Middle frontal gyrus (tissue), 1 donor: Measurements from ENCODE around the gene ZNF837.
"Not testable (repeated sequence)": the region's sequence is repeated elsewhere in the genome, so short reads cannot be mapped to it uniquely, and the experiment has no call there.

ENCODE experiments used
- DNase-seq: peaks from one replicate; pipeline ENCODE4 v3.0.0-alpha.2; 2015; ENCODE audit warnings: low spot score; ENCODE audit errors: extremely low spot score

The ZNF837 gene

DNA sequence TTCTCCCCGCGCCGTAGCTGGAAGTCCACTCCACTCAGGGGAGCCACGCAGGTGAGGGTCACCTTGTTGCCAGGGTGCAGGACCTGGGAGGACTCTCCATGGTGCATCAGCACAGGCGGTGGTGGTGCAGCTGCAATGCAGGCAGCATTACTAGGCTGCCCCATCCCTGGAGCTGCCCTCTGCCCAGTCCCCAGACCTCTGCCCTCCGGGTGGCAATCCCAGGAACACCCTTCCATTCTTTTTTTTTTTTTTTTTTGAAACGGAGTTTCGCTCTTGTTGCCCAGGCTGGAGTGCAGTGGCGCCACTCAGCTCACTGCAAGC is 29.3 kb downstream of the ZNF837 start:
- DNase-seq, result no peak

DNA sequence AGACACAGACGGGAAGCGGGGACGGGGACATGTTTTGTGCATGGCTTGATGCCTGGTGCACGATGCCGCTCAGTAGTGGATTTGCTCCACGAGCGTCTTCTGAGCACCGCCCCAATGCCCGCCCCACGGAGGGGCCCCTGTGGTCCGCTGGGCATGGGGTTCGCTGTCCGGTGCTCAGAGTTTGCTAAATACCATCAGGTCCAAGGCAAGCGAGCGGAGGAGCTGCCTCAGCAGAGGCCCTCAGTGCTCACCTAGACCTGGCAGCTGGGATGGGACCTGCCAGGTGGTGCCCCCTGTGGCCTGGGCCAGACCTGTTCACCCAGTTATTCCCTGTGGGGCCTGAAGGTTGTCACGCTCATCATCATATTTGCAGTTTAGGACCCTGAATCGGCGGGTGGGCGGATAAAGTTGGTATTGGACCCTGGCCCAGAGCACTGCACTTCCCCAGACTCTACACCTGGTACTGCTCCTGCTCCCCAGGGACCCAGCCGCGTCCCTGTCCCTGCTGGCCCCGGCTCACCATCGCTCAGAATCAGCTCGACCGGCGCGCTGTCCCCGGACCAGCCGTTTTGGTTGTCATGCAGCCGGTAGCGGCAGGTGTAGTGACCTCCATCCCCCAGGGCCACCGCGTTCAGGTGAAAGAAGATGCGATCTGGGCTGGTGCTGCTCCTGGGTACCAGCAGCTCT is 29.8 kb downstream of the ZNF837 start:
- no peak for DNase-seq

DNA sequence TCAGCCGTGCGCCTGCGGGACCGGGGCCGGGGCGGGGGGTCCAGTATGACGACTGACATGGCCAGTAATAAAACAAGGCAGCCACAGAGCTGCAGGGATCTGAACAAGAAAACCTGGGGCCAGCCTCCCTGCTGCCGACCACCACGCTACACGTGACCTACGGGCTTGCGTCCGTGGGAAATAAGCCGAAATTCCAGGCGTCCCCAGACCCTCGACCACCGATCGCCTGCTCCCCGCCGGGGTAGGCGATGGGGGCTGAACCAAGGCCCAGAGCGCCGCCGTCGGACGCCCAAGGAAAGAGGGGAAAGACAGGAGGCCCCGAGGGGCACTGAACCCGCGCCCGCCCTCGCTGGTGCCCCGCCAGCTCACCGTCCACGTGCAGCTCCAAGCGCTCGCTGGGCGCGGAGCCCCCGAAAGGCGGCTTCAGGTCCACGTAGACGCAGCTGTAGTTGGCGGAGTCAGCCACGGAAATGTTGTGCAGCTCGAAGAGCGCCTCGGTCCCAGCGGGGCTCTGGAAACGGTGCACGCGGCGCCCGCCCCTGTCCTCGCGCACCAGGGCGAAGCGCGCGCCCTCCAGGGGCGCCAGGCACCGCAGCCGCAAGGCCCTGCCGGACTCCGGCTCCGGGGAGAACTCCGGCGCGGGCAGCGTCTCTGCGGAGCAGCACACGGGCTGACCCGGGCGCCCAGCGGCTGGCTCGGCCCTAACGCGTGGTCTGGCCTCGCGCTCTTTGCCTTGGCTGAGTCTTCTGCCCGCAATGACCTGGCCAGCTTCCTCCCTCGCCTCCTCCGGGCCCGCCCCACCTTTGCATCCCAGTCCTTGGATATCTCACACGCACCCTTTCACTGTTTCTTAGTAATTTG is 30.6 kb downstream of the ZNF837 start:
- no peak for DNase-seq

DNA sequence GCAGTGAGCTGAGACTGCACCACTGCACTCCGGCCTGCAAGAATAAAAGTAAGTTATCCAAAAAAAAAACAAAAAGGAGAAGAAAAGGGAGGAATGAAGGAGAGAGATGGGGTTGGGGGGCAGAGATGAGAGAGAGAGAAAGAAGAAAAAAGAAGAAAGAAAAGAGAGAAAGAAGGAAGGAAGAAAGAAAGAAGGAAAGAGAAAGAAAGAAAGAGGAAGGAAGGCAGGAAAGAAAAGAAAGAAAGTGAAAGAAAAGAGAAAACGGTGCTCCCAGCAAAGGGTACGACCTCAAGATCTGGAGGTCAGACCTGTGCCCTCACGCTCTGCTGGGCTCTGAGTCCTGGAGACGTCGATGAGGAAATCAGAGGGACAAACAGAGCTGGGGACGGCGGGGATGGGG is 31.2 kb downstream of the ZNF837 start:
- DNase-seq, result no peak

DNA sequence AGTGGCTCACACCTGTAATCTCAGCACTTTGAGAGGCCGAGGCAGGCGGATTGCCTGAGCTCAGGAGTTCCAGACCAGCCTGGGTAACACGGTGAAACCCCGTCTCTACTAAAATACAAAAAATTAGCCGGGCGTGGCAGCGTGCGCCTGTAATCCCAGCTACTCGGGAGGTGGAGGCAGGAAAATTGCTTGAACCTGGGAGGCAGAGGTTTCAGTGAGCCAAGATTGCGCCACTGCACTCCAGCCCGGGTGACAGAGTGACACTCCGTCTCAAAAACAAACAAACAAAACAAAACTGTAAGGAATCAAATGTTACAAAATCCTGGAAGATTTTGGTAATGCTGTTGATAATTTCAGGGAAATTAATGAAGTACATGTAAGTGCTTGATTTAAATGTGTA is 32.8 kb downstream of the ZNF837 start:
- not testable (repeated sequence) for DNase-seq

DNA sequence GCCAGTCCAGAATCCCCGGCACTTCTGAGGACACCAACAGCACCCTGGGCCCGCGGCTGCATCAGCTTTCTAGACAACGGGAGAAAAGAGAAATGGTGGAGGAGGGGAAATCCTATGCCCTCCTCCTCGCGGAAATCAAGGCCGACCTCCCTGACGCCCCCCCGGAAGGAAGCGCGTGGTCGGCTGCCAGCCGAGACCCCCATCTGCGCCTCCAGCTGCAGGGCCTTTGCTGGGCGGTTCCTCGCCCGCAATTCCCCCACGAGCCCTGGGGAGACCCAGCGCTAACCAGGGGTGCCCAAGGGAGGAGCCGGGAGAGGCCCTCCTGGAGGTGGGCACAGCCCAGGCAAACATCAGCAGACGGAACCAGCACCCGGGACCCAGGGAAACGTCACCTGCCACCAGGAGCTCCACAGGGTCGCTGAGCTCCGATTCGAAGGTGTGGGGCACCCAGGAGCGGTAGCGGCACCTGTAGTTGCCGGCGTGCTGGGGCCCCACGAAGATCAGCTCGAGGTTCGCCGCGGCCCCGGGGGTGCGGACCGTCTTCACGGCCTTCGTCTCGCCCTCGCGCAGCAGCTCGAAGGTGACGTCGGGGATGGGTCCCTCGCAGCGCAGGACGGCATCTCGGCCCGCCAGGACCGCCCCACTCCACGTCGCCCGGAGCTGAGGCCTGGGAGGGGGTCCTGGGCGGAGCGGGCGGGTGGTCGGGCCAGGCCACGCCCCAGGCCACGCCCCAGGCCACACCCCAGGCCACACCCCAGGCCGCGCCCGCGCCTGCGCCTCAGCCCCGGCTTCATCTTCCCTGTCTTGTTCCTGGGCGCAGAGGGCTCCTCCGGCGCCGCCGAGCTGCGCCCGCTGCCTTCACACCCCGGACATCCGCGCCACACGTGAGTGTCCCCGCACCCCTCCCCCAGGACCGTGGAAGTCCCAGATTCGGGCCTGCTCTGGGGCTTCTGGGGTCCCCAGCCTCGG is 33.6 kb downstream of the ZNF837 start:
- DNase-seq, result peak; percentile 54

DNA sequence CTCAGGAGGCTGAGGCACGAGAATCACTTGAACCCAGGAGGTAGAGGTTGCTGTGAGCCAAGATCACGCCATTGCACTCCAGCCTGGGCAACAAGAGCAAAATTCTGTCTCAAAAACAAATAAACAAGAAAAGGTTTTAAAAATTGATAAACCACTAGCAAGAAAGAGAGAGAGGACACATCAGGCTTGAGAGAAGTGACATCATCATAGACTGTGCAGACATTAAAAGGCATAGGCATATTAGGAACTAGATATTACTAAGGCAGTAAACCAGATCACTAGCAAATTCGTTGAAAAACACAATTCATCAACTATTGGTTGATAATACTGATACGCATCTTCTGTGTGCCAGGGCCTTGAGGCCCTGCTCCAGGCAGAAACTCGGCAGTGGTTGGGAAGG is 35.3 kb downstream of the ZNF837 start:
- DNase-seq, result no peak

DNA sequence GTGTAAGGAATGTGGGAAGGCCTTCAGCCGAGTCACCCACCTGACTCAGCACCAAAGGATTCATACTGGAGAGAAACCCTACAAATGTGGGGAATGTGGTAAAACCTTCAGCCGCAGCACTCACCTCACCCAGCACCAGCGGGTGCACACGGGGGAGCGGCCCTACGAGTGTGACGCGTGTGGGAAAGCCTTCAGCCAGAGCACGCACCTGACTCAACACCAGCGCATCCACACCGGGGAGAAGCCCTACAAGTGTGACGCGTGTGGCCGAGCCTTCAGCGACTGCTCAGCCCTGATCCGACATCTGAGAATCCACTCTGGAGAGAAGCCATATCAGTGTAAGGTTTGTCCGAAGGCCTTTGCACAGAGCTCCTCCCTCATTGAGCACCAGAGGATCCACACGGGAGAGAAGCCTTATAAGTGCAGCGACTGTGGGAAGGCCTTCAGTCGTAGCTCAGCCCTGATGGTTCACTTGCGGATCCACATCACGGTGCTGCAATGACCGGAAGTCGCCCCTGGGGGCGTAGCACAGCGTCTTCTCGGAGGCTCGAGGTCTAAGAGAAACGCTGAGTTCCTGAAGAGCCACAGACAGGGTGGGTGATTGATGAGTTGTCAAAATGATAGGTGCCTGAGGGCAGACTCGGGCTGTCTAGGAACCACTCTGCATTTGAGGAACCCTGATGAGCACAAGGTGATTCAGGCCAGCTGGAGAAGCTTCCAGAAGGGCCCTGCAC is 41.8 kb downstream of the ZNF837 start:
- no peak for DNase-seq

DNA sequence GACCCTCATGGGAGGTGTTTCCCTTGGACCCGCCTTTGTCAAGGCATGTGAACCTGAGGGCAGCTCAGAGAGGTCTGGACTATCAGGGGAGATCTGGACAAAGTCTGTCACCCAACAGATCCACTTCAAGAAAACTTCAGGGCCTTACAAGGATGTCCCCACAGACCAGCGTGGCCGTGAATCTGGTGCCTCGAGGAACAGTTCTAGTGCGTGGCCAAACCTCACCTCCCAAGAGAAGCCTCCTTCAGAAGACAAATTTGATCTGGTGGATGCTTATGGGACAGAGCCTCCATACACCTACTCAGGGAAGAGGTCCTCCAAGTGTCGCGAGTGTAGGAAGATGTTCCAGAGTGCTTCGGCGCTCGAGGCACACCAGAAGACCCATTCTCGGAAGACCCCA is 42.5 kb downstream of the ZNF837 start:
- DNase-seq, result no peak

DNA sequence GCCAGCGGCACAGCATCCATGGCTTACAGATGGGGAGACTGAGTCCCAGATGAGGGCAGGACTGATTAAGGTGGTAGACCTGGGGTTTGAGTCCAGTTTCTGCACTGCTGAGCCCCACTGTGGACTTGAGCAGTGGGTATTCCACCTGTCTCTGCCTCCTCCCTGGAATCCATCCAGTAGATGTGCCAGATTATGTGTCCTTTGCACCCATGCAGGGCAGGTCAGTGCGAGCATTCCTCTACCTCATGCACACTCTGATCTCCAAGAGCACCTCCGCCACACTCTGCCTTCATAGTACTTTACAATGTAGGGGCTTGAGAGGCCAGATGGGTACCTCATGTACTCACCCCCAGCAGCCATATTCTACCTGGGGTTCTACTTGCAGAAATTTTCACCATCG is 44.0 kb downstream of the ZNF837 start:
- DNase-seq, result no peak

DNA sequence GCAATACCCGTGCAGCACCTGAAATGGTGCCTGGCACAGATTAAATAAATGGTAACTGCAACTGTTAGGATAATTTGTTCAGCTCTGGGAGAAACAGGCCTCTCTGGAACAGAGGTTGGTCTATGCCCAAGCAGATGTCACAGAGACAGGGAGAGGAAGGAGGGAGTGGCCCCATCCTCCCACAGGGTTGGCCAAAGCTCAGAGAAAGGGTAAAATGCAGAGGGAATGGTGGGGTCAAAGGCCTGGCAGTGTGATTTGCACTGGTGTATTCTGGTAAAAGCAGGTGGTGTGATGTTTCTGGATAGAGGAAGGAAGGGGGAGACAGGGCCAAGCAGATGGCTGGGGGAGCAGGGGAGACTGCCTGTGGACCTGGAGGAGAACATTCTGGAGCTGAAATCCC is 44.6 kb downstream of the ZNF837 start:
- DNase-seq, result no peak

DNA sequence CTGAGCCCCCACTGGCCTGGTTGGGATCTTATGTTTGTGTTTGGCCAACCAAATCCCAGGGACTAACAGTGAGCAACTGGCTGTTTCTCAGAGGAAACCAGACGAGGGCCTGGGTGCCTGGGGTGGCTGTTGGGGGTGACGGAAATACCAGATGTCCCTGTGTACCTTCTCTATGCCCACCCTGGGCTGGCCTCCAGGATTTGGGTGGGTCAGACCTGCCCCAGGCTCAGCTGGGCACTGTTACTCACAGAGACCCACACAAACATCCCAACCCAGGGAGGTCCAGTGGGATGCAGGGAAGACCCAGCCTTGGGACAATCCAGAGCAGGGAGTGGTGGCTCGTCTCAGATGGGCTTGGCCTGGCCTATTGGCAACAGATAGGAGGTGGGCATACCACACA is 45.2 kb downstream of the ZNF837 start:
- DNase-seq, result no peak

DNA sequence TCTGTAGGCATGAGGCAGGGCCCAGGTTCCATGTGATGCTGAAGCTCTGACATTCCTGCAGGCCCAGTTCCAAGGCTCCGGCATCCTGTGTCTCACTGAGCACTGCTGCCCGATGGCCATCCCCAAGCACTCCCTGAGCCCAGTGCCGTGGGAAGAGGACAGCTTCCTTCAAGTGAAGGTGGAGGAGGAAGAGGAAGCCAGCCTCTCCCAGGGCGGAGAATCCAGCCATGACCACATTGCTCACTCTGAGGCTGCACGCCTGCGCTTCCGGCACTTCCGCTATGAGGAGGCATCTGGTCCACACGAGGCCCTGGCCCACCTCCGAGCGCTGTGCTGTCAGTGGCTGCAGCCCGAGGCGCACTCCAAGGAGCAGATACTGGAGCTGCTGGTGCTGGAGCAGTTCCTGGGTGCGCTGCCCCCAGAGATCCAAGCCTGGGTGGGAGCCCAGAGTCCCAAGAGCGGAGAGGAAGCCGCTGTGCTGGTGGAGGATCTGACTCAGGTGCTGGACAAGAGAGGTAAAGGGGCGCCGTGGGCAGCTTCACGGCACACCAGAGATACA is 46.1 kb downstream of the ZNF837 start:
- no peak for DNase-seq

DNA sequence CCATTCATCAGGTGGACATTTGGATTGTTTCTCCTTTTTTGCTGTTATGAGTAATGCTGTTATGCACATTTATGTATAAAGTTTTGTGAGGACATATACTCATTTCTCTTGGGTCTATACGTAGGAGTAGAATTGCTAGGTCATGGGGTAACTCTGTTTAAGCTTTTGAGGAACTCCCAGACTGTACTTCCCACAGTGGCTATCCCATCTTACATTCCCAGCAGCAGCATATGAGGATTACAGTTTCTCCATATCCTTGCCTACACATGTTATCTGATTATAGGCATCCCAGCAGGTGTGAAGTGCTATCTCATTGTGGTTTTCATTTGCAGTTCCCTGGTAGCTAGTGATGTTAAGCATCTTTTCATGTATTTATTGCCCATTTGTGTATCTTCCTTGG is 48.1 kb downstream of the ZNF837 start:
- no peak for DNase-seq

DNA sequence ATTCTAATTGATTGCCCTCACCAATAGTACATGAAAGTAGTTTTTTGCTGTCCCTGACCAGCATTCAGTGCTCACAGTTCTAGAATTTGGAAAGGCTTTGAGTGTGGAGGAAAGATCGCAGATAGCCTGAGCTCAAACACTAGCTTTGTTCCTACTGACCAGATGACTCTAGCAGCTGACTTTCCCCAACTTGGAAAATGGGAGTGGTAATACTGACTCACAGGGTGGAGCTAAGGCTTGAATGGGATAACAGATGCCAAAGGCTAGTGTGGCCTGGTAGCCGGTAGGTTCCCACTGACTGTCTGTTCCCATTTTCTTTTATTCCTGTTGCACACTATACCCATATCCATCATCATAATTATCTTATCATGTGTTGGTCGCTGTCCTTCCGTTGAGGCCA is 50.4 kb downstream of the ZNF837 start:
- DNase-seq, result peak; percentile 44

DNA sequence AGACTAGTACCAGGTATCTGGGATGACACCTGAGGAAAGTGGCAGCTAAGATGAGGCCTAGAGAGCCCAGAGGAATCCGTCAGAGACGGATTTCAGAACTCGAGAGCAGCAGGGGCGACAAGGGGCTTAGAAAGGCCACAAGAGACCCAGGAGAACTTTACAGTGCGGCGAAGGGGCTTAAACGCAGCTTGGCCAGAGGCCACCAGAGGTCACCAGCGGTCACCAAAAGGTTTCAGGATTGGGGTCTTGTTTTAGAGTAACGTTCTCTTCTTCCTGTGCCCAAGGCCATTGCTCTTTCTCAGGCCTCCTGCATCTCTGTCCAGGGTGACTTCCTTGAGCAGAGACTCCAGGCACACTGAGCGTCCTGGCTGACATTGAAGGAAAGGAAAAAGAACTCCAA is 51.8 kb downstream of the ZNF837 start:
- DNase-seq, result no peak

DNA sequence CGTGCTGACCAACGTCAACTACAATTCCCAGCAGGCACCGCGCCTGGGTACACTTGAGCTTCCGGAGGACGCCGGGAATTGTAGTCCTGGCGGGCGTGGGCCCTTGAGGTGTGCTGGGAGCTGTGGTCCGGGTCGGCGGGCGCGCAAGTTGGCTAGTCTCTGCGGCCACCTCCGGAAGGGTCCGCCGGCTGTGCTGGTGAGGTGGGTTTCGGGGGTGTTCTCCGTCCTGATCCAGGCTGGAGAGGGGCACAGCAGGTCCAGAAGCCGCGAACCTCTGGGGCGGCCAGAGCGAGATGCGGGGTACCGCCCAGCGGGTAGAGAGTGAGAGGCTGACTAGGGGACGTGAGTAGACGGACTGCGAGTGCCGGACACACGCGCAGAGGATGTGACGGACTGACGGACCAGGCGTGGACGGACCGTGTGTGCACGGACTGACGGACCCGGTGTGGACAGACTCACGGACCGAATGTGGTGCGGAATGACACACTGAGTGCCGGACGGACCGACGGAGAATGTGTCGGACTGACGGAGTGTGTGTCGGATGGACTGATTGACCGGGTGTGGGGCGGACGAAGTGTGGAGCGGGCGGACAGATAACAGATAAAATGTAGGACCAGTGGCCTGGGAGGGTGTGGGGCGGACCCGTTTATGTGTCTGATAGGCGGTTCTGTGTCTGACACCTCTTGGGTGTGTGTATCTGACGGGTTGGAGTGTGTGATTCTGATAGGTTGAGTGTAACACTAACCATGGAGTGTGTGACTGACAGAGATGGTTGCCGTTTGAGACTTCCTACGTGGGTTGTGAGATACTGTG is 53.7 kb downstream of the ZNF837 start, which contains the start of gene ZSCAN22:
Gene ZSCAN22, plus strand, starts transcription at position 81 of the 813 bp plus-strand sequence. CDS start 7,809 bp downstream, outside the sequence.
- peak; percentile 97 for DNase-seq

DNA sequence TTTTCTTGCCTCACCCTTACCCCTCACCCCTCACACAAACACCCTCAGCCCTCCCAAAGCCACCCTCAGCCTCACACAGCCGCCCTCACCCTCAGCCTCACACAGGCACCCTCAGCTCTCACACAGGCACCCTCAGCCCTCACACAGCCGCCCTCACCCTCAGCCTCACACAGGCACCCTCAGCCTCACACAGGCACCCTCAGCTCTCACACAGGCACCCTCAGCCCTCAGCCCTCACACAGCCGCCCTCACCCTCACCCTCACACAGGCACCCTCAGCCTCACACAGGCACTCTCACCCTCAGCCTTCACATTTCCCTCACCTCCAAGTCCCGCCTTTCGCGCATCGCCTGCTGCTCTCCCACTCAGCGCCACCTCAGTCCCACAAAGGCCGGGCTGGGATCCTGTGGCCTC is 54.3 kb downstream of the ZNF837 start:
- DNase-seq, result no peak

DNA sequence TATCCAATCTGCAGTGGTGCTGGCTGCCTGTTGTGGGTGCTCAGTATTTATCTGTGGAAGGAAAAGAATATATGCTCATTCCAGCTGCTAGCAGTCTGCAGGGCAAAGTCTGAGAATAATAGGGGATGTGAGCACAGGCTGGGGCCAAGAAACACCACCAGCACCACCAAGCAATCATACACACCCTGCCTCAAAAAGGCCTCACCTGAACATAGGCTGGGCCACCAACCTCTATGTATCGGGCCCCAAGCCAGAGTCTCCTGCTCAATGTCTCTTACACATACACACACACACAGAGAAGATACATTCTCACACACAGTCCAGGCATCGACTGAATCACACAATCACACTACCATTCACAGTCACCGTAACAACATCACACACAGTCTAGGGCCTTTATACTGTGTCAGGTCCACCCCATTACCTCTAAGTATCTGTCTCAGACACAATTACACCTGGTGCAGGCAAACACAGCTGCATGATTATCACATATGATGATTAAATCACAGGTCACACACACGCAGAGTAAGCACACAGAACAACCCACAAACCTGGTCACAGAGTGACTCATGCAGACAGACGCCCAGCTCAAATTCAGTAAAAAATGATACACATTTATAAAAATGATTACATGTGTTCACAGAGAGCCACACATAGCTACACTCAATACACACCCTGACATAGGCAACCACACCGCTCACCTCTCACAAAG is 55.4 kb downstream of the ZNF837 start:
- DNase-seq, result no peak
